Stimulated activated CD8-positive, alpha-beta memory T cell treated with anti-CD3 and anti-CD28 coated beads, Interleukin-15, amount 100 ng/mL, for 24 hours (primary cell): ENCODE results near the gene BICRAL.
"Not testable (repeated sequence)": the region's sequence is repeated elsewhere in the genome, so short reads cannot be mapped to it uniquely, and the experiment has no call there.

ENCODE experiments used
- DNase-seq: peaks from one replicate; pipeline ENCODE4 v3.0.0-alpha.2; 2020; ENCODE audit warnings: low read depth

The BICRAL gene

GRCh38 chr6:42764911-42765648 is 16.8 kb upstream of the BICRAL start:
- no peak for DNase-seq

GRCh38 chr6:42766163-42766670 is 15.6 kb upstream of the BICRAL start:
- DNase-seq, result no peak

- DNase-seq, result no peak
Observed at GRCh38 chr6:42769051-42769450, 12.8 kb upstream of the BICRAL start.

GRCh38 chr6:42769836-42770235 is 12.0 kb upstream of the BICRAL start:
- no peak for DNase-seq

- no peak for DNase-seq
Observed at GRCh38 chr6:42771741-42772100, 10.1 kb upstream of the BICRAL start.

- DNase-seq, result no peak
Observed at GRCh38 chr6:42774201-42774600, 7.7 kb upstream of the BICRAL start.

GRCh38 chr6:42774821-42775487 is 6.9 kb upstream of the BICRAL start:
- not testable (repeated sequence) for DNase-seq

- no peak for DNase-seq
Observed at GRCh38 chr6:42777126-42777822, 4.6 kb upstream of the BICRAL start.

- DNase-seq, result no peak
Observed at GRCh38 chr6:42778122-42778521, 3.7 kb upstream of the BICRAL start.

GRCh38 chr6:42779521-42779920 is 2.3 kb upstream of the BICRAL start:
- no peak for DNase-seq

- no peak for DNase-seq
Observed at GRCh38 chr6:42781546-42781795, 381 bp upstream of the BICRAL start.

- DNase-seq, result peak; percentile 47
Observed at GRCh38 chr6:42782689-42783176, 881 bp downstream of the BICRAL start.

GRCh38 chr6:42783177-42783875 is 1.5 kb downstream of the BICRAL start:
- peak; percentile 46 for DNase-seq

GRCh38 chr6:42783876-42784642 is 2.2 kb downstream of the BICRAL start:
- no peak for DNase-seq

- DNase-seq, result no peak
Observed at GRCh38 chr6:42784717-42785498, 3.1 kb downstream of the BICRAL start.

GRCh38 chr6:42786525-42786985 is 4.7 kb downstream of the BICRAL start:
- DNase-seq, result no peak

GRCh38 chr6:42787063-42787472 is 5.2 kb downstream of the BICRAL start:
- DNase-seq, result no peak

GRCh38 chr6:42788671-42789070 is 6.8 kb downstream of the BICRAL start:
- no peak for DNase-seq

GRCh38 chr6:42790549-42791181 is 8.8 kb downstream of the BICRAL start:
- DNase-seq, result no peak

GRCh38 chr6:42791706-42792320 is 10.0 kb downstream of the BICRAL start:
- DNase-seq, result no peak
